Right atrium auricular region (tissue), 2 donors: Measurements from ENCODE around the gene ELF3. TPM values are rescaled to one million over a fixed set of nuclear protein-coding genes. Genes with fewer than 3 reads are reported as not detected.
"Not testable (repeated sequence)": the region's sequence is repeated elsewhere in the genome, so short reads cannot be mapped to it uniquely, and the experiment has no call there.

Source experiments
- DNase-seq: peaks from one replicate; pipeline ENCODE4 v3.0.0-alpha.2; 2019; ENCODE audit warnings: low spot score
- H3K27ac ChIP-seq, 2 donors: fragments of 200-600 bp; sonication (generic); 1 replicate in 1 of 2; 2 replicates in 1 of 2; pipeline ENCODE4 v1.5.1; 2016 to 2019
- H3K27me3 ChIP-seq, 2 donors: fragments of 200-600 bp; sonication (generic); one replicate each; pipeline versions ENCODE4 v1.5.1 to v1.6.0; 2017 to 2019
- H3K36me3 ChIP-seq: fragments of 200-600 bp; sonication (generic); one replicate; pipeline ENCODE4 v1.5.1; 2016
- H3K4me1 ChIP-seq, 2 donors: fragments of 200-600 bp; sonication (generic); one replicate each; pipeline versions ENCODE4 v1.5.1 to v1.6.0; 2017 to 2019
- H3K4me3 ChIP-seq, 2 donors: fragments of 200-600 bp; sonication (generic); 1 replicate in 1 of 2; 2 replicates in 1 of 2; pipeline ENCODE4 v1.5.1; 2017 to 2019; ENCODE audit warnings: mild to moderate bottlenecking in 1 of 2, moderate library complexity in 1 of 2
- H3K9me3 ChIP-seq, 2 donors: fragments of 200-600 bp; sonication (generic); one replicate each; pipeline ENCODE4 v1.5.1; 2019
- microRNA-seq, 2 donors: library from miRNA; unstranded; fragments of <30 nt; microRNA quantifications; one replicate each; pipeline ENCODE4, GENCODE V29; 2016 to 2017; ENCODE audit warnings: borderline number of aligned reads in 2 of 2, borderline replicate concordance in 1 of 2
- total RNA-seq, 2 donors: library from RNA; depleted of rRNA; stranded (reverse); fragments of >200 nt; gene quantifications; one replicate each; pipeline ENCODE4 v1.1.0, GENCODE V29; 2016
- TF ChIP-seq, protein P1 (sequence below), 2 donors: fragments of 200-600 bp; sonication (generic); IDR thresholded peaks; one replicate each; pipeline ENCODE4 v1.5.1; 2019; ENCODE audit warnings: antibody characterized with exemption in 2 of 2

Gene ELF3
- total RNA-seq, 2 donors from 2014 or later, result 1.7 TPM; not detected in 1

DNA sequence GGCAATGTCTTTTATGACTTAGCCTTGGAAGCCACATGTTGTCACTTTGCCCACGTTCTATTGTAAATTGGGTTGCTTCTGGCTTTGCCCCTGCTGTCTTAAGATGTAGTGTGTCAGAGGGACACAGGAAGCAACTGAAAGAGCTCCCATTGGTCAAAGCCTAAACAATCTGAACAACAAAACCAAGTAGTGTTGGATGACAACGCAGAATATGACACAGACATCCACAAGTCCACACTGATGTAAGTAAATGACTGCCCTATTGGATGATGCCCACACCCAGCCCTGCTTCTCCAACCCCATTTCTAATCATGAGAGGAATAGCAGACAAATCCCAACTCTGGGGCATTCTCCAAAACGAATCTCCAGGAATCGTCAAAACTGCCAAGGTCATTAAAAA, 50.7 kb downstream of the ELF3 start:
- TF ChIP-seq, protein P1, sequence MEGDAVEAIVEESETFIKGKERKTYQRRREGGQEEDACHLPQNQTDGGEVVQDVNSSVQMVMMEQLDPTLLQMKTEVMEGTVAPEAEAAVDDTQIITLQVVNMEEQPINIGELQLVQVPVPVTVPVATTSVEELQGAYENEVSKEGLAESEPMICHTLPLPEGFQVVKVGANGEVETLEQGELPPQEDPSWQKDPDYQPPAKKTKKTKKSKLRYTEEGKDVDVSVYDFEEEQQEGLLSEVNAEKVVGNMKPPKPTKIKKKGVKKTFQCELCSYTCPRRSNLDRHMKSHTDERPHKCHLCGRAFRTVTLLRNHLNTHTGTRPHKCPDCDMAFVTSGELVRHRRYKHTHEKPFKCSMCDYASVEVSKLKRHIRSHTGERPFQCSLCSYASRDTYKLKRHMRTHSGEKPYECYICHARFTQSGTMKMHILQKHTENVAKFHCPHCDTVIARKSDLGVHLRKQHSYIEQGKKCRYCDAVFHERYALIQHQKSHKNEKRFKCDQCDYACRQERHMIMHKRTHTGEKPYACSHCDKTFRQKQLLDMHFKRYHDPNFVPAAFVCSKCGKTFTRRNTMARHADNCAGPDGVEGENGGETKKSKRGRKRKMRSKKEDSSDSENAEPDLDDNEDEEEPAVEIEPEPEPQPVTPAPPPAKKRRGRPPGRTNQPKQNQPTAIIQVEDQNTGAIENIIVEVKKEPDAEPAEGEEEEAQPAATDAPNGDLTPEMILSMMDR (IDR thresholded peaks at IDR 0.05), result no peak
- H3K4me1 ChIP-seq, result no peaks in the 10 kb centered on the region
- no peaks in the 10 kb centered on the region for H3K9me3 ChIP-seq
- H3K27ac ChIP-seq, result no peak overlapping the region
- H3K4me3 ChIP-seq, result no peak overlapping the region
- H3K27me3 ChIP-seq, result no peaks in the 10 kb centered on the region
- H3K36me3 ChIP-seq, result no peaks in the 10 kb centered on the region
- DNase-seq, result no peak

DNA sequence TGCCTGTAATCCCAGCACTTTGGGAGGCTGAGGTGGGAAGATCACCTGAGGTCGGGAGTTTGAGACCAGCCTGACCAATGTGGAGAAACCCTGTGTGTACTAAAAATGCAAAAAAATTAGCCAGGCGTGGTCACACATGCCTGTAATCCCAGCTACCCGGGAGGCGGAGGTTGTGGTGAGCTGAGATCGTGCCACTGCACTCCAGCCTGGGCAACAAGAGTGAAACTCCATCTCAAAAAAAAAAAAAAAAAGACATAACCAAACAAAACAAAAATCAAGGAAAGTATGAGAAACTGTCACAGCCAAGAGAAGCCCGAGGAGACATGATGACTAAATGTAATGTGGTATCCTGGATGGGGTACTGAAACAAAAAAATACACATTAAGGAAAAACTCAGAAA, 51.4 kb downstream of the ELF3 start:
- not testable (repeated sequence) for H3K4me3 ChIP-seq, H3K27ac ChIP-seq, H3K27me3 ChIP-seq, H3K36me3 ChIP-seq, DNase-seq, H3K9me3 ChIP-seq, H3K4me1 ChIP-seq

DNA sequence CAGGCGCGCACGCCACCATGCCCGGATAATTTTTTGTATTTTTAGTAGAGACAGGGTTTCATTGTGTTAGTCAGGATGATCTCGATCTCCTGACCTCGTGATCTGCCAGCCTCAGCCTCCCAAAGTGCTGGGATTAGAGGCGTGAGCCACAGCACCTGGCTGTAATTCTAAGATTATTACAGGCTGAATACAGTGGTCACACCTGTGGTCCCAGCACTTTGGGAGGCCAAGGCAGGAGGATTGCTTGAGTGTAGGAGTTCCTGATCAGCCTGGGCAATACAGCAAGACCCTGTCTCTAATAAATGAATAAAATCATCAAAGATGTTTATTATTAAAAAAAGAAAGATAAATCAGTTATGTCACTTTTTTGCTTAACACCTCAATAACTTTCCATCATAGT, 52.2 kb downstream of the ELF3 start:
- H3K4me3 ChIP-seq, H3K36me3 ChIP-seq, H3K4me1 ChIP-seq, DNase-seq, H3K27ac ChIP-seq, H3K27me3 ChIP-seq, H3K9me3 ChIP-seq: not testable (repeated sequence)

DNA sequence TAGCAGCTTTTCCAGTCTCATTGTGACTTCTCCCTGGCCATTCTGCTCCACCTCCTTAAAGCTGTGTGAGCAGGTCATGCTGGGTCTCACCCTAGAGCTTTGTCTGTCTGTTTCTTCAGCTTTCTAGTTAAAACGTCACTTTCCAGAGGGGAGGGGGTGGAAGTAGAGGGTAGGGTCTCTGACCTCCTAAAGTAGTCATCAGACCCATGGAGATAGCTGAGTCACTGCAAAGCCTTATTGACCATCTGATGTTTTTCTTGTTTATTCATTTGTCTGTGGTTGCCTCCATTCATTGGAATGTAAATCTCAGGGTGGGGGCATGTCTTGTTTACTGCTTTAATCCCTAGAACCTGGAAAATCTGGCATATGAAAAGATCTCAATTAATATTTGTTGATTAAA, 52.7 kb downstream of the ELF3 start:
- TF ChIP-seq, protein P1 (IDR thresholded peaks at IDR 0.05), result no peak
- no peaks in the 10 kb centered on the region for H3K4me1 ChIP-seq
- H3K9me3 ChIP-seq, result no peaks in the 10 kb centered on the region
- no peak overlapping the region for H3K27ac ChIP-seq
- no peaks in the 10 kb centered on the region for H3K36me3 ChIP-seq
- no peak overlapping the region for H3K4me3 ChIP-seq
- H3K27me3 ChIP-seq, result no peaks in the 10 kb centered on the region
- no peak for DNase-seq

DNA sequence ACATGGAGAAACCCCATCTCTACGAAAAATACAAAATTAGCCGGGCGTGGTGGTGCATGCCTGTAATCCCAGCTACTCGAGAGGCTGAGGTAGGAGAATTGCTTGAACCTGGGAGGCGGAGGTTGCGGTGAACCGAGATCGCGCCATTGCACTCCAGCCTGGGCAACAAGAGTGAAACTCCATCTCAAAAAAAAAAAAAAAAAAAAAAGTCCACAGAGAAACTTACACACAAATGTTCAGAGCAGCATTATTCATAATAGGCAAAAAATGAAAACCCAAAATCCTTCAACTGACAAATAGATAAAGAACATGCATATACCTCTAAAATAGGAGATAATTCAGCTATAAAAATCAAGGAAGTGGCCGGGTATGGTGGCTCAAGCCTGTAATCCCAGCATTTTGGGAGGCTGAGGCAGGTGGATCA, 54.5 kb downstream of the ELF3 start:
- H3K36me3 ChIP-seq, H3K27ac ChIP-seq, H3K4me1 ChIP-seq, DNase-seq, H3K27me3 ChIP-seq, H3K9me3 ChIP-seq, H3K4me3 ChIP-seq: not testable (repeated sequence)

Small RNAs within 50 kb of the gene (microRNA-seq; reads per million reads assigned to microRNA genes)
- 0.71 to 1.4 reads per million in 2 donors for gene MIR6740

Other genes starting within 250 kb of the ELF3 start
- gene IPO9, start 181.4 kb upstream of the ELF3 start, total RNA-seq, result 10 to 100 TPM; 10.7 to 15.6 TPM
- 100 to 1,000 TPM in 1 of 2 donors, 10 to 100 TPM in 1; 74.2 to 176 TPM for gene SHISA4, start 121.7 kb upstream of the ELF3 start, total RNA-seq
- gene LMOD1, start 64.0 kb upstream of the ELF3 start, total RNA-seq, result 10 to 100 TPM; 31.4 to 42.2 TPM
- gene TIMM17A, start 55.1 kb upstream of the ELF3 start, total RNA-seq, result 10 to 100 TPM; 42.7 to 59.1 TPM
- gene RNPEP, start 27.9 kb upstream of the ELF3 start, total RNA-seq, result 10 to 100 TPM; 22.4 to 26.1 TPM
- under 1 TPM in 1 of 2 donors, not detected in 1; 0.07 TPM for gene GPR37L1, start 112.3 kb downstream of the ELF3 start, total RNA-seq
- 10 to 100 TPM; 30.8 to 41.6 TPM for gene ARL8A, start 134.2 kb downstream of the ELF3 start, total RNA-seq
- gene PTPN7, start 150.0 kb downstream of the ELF3 start, total RNA-seq, result under 1 TPM; 0.41 to 0.63 TPM
- 10 to 100 TPM in 1 of 2 donors, 1 to 10 TPM in 1; 5.5 to 17.0 TPM for gene LGR6, start 183.2 kb downstream of the ELF3 start, total RNA-seq